ENCODE results near the gene GTPBP3. TPM values are rescaled to one million over a fixed set of nuclear protein-coding genes. Genes with fewer than 3 reads are reported as not detected.
A peak's percentile ranks its signal among the peaks of the same experiment; 100 is the strongest.

GTPBP3 gene
- 10.8 TPM for total RNA-seq
- long read RNA-seq, transcript GTPBP3-222 (9 exons, 2,493 nt) = minor isoform, 7 of 35 reads
- long read RNA-seq, transcript GTPBP3-201 (9 exons, 2,579 nt) = major isoform, 17 of 35 reads
- long read RNA-seq, partial matches to known transcripts = 0 of 35 reads
- long read RNA-seq, other reads (novel, unspliced or antisense) = 11 of 35 reads

DNA sequence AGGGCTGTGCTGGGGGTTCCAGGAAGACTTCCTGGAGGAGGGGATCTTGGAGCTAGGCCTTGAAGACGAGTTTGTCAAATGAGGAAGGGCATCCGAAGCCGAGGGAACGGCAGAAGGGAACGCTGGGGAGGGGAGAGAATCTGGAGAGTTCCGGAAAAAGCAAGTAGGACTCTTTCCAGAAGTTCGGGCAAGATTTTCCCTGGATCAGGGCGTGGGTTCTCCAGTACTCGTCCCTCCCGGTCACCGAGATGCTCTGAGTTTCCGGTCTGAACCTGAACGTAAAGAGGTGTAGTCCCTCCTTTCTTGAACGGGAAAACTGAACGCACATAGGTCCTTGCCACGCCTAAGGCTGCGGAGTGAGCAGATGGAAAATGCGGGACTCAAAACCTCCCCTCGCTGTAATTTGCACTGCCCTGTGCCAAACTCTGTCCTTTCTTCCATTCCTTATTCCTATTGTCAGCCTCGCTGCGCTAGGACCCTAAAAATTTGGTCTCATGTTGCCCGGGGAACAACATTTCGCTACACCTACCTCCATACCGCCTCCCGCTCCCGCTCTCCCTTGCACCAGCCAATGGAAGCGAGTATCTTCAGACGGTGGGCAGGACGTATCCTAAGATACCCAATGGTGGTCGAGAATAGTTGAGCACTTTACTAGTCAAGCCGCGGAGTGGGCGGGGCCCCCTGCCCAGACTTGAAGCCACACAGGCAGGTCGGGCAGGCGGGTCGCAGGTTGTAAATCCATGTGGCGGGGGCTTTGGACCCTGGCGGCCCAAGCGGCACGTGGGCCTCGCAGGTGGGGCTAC, at the start of gene GTPBP3:
Gene GTPBP3, plus strand, starts transcription at position 682 of the 803 bp plus-strand sequence. Its CDS starts 59 bp downstream, at position 741.
- intact Hi-C loops (cut with micrococcal nuclease) = no loop called here
- DNase-seq = peak; percentile 97
- Histone ChIP-seq H3K27me3 (ENCODE audit: low read depth) (no peaks in the 10 kb centered on the region), H3K4me1 (peaks cover 47% of the 10 kb centered on the region), H3K4me3 (peak within 1 kb of the TSS; percentile 85), H3K36me3 (peaks cover 7% of the 10 kb centered on the region), H3K9me3 (replicated peaks) (no peaks in the 10 kb centered on the region), H3K27ac (replicated peaks) (peak within 1 kb of the TSS; percentile 97)
- TF ChIP-seq, protein P1, sequence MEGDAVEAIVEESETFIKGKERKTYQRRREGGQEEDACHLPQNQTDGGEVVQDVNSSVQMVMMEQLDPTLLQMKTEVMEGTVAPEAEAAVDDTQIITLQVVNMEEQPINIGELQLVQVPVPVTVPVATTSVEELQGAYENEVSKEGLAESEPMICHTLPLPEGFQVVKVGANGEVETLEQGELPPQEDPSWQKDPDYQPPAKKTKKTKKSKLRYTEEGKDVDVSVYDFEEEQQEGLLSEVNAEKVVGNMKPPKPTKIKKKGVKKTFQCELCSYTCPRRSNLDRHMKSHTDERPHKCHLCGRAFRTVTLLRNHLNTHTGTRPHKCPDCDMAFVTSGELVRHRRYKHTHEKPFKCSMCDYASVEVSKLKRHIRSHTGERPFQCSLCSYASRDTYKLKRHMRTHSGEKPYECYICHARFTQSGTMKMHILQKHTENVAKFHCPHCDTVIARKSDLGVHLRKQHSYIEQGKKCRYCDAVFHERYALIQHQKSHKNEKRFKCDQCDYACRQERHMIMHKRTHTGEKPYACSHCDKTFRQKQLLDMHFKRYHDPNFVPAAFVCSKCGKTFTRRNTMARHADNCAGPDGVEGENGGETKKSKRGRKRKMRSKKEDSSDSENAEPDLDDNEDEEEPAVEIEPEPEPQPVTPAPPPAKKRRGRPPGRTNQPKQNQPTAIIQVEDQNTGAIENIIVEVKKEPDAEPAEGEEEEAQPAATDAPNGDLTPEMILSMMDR (IDR thresholded peaks at IDR 0.05; ENCODE audit: borderline replicate concordance) = no peak

DNA sequence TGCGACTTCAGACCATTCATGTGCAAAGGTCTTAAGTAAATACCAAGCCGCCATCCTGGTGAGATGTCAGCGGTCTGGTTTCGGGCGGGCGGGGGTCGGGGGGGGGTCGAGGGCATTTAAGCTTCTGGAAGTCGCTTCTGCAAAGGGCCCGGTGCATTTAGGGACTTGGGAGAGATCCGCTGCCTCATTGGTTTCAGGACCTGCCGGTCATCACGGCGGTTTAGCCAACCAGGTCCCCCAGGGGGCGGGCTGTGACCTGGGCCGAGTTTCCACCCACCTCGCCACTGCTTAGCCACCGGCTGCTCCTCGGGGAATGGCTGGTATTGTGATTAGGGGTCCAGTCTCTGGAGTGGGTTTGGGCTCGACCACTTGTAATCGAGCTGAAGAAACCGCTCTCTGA, 47.9 kb upstream of the GTPBP3 start:
- Histone ChIP-seq H3K27ac (replicated peaks) (no peak overlapping the region), H3K27me3 (ENCODE audit: low read depth) (no peaks in the 10 kb centered on the region), H3K9me3 (replicated peaks) (no peaks in the 10 kb centered on the region), H3K36me3 (no peaks in the 10 kb centered on the region), H3K4me1 (peaks cover 14% of the 10 kb centered on the region), H3K4me3 (peak overlapping the region; percentile 39)
- TF ChIP-seq, protein P1 (IDR thresholded peaks at IDR 0.05; ENCODE audit: borderline replicate concordance) = no peak
- intact Hi-C loops (cut with micrococcal nuclease) = no loop called here
- peak; percentile 80 for DNase-seq

DNA sequence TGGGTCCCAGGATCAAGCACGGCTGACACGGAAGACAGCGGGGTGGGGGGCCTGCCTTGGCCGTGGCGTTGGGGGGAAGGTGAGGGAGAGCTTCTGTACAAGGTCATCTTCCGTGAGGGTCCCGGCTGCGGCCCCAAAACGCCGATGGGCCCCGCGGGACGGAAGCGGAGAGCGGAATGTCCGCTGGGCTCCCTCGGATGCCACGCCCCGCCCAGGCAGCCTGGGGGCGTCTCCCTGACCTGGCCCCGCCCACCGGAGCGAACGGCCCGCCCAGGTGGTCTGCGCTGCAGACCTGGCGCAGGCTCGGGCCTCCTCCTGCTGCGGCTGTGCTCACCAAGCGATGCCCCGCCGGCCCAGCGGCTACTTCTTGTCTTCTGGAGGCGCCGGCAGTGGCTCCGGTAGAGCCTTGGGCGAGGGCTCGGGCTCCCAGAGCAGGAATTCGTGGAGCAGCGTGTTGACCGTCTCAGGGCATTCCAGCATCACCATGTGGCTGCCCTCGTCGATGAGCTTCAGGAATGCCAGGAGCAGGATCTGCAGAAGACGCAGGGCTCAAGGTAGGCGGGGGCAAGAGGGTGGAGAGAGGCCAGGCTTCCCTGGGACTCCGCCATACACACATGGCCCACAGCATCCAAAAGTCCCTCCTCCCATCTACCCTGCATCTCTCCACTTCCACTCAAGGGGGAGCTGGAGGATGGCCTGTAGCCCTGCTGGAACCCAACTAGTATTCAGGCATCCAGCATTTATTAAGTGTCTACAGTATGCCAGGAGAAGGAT, 44.9 kb upstream of the GTPBP3 start:
- no peaks in the 10 kb centered on the region for H3K27me3 ChIP-seq (ENCODE audit: low read depth)
- intact Hi-C loops (cut with micrococcal nuclease) = loop anchor here (10.0 kb wide), 1 partner anchor 92 kb away; no protein-coding TSS in a partner anchor
- peak overlapping the region; percentile 68 for H3K27ac ChIP-seq (replicated peaks)
- peak overlapping the region; percentile 70 for H3K4me3 ChIP-seq
- TF ChIP-seq, protein P1 (IDR thresholded peaks at IDR 0.05; ENCODE audit: borderline replicate concordance) = peak; percentile 78
- no peaks in the 10 kb centered on the region for H3K9me3 ChIP-seq (replicated peaks)
- peaks cover 14% of the 10 kb centered on the region for H3K4me1 ChIP-seq
- H3K36me3 ChIP-seq = peaks cover 12% of the 10 kb centered on the region
- DNase-seq = peak; percentile 66

DNA sequence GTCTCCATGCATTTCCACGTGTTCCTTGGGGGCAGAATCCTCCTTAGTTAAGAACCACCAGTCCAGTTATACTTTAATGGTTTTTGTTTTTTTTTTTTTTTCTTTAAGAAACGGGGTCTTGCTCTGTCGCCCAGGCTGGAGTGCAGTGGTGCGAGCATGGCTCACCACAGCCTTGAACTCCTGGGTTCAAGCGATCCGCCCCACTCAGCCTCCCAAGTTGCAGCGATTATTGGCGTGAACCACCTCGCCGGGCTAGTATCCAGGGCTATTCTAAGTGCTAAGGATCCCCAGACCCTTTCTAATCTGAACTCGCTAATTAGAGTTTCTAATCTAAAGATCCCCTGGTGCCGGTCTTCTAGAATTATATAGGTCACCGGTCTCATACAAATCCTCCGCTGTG, 43.7 kb upstream of the GTPBP3 start:
- intact Hi-C loops (cut with micrococcal nuclease) = loop anchor here (10.0 kb wide), 1 partner anchor 91 kb away; no protein-coding TSS in a partner anchor
- no peak for DNase-seq
- TF ChIP-seq, protein P1 (IDR thresholded peaks at IDR 0.05; ENCODE audit: borderline replicate concordance) = no peak
- Histone ChIP-seq H3K9me3 (replicated peaks) (peaks cover 7% of the 10 kb centered on the region), H3K27me3 (ENCODE audit: low read depth) (no peaks in the 10 kb centered on the region), H3K4me1 (peaks cover 14% of the 10 kb centered on the region), H3K27ac (replicated peaks) (no peak overlapping the region), H3K36me3 (peaks cover 23% of the 10 kb centered on the region), H3K4me3 (no peak overlapping the region)

Data from left ventricle myocardium inferior (tissue), 1 donor.